Nucleus accumbens (tissue), 56 donors: ENCODE results near the gene ARHGDIA.
"Not testable (repeated sequence)": the region's sequence is repeated elsewhere in the genome, so short reads cannot be mapped to it uniquely, and the experiment has no call there.

Source experiments
- DNase-seq, 56 donors: peaks; one replicate each; lab custom pipeline; 2025; lab: John Stamatoyannopoulos, UW

Gene ARHGDIA

DNA sequence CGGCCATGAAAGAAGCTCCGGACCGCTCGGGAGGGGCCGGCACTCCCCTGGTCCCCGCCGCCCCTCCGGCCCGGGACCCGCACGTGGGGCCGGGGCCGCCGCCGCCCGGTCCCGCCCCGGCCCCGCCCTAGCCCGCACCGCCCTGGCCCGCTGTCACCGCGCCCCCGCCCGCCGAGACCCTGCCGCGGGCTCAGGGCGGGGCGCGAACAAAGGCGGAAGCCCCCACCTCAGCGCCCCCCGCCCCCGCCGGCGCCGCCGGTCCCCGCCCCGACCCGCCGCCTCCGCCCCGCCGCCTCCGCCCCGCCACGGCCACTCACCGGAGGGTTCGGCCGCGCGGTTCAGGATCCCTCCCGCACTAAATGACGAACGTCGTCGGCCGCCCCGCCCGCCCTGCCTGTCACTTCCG lies at the start of gene ARHGDIA:
Gene ARHGDIA, minus strand, starts transcription at position 357 of the 406 bp plus-strand sequence. CDS start 1,407 bp downstream, outside the sequence.
- DNase-seq = peak in 3 of 56 donors; percentile 65 to 85 (median 71)

DNA sequence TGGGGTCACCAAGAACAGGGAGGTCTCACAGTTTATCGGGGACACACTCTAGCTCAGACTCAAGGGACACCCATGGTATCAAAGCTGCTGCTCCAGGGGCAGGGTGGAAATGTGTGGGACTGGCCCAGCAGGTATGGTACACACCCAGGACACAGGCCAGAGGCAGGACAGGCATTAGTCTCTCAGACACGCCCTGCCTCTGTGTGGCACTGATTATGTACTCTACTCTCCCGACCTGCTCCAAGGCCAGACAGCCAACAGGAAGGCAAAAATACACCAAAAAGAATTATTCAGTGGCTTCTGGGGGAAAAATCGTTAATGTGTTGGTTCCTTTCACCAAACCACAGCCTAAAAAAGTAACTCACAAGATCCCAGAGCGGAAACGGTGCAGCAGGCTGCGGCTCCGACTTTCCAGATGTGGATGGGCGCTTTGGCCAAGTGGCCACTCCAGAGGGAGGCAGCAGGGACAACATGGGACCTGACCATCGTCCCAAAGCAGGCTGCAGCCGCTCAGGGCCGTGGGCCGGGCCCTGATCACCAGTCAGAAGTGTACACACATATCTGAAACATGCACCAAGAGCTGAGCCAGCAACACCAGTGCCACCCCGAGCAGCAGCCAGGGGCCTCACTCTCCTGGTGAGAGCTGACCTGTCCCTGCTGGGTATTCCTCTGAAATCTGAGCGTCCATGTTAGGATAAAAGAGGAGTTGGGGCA lies 47.9 kb upstream of the ARHGDIA start:
- DNase-seq = no peak

DNA sequence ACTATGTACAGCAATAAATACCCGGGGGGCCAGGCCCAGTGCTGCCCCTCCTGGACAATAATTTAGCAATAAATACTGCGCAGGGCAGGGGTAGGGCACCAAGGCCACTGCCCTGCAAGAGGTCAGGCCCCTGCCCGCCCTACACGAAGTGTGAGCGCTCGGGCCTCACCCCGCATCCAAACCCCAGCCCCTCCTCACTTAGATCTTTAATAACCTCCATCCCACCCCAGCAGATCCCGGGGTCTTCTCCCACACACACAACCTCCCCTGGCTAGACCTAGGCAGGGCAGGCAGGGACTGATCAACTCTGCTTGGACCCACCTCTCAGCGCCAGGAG lies 47.2 kb upstream of the ARHGDIA start:
- not testable (repeated sequence) for DNase-seq

DNA sequence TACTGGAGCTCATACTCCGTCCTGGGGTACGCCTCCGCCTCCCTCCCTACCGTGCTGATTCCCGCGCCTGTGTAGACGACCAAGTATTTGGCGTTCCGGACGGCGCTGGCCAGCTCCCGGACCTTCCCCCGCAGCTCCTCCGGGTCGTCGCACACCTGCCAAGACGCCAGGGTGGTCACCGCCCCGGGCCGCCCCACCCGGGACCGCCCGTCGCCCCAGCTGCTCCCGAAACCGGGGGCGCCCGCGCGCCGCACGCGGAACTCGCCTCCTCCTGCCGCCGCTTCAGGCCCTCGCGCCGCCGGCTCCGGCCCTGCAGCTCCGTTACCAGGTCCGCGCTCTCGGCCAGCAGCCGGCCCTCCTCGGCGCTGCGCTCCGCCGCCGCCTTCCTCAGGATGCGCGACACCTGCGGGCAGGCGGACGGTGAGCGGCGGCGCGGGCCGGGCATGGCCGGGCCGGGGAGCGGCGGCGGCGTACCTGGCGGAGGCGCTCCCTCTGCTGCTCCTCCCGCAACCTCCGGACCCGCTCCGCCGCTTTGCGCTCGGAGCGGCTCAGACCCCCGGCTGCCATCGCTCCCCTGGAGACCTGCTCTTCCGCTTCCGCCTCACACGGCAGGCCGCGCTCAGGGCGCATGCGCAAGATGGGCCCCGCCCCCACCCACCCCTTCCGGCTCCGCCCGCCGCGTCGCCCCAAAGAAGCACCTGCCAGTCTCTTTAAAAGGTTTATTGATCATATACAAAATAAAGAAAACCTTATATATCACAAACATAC lies 46.6 kb upstream of the ARHGDIA start, which contains the start of gene SIRT7:
Gene SIRT7, minus strand, starts transcription at position 612 of the 768 bp plus-strand sequence. Its CDS starts 45 bp downstream, at position 567.
- DNase-seq = peak in 53 of 56 donors; percentile 22 to 91 (median 76)

DNA sequence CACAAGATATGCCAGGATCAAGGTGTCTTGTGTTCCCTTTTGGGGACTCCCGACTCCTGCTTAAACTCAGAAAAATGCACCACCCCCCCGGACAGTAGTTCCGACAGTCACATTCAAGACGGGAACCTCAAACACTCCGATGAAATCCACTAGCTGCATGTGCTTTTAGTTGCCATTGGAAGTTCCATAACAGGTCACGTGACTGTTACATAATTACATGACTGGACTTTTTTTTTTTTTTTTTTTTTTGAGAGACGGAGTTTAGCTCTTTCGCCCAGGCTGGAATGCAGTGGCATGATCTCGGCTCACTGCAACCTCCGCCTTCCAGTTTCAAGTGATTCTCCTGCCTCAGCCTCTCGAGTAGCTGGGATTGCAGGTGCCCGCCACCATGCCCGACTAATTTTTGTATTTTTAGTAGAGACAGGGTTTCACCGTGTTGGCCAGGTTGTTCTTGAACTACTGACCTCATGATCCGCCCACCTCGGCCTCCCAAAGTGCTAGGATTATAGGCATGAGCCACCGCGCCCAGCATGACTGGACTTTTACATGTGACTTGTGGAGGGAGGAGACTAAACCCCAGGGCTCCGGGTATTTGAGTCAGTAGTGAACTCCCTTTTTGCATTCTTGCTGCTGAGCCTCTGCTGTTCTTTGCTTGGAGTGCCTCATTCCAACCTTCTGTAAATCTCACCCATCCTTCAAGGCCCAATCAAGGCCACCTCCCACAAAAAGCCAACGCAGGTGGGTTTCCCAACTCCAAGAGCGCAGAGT lies 45.3 kb upstream of the ARHGDIA start:
- DNase-seq = no peak

DNA sequence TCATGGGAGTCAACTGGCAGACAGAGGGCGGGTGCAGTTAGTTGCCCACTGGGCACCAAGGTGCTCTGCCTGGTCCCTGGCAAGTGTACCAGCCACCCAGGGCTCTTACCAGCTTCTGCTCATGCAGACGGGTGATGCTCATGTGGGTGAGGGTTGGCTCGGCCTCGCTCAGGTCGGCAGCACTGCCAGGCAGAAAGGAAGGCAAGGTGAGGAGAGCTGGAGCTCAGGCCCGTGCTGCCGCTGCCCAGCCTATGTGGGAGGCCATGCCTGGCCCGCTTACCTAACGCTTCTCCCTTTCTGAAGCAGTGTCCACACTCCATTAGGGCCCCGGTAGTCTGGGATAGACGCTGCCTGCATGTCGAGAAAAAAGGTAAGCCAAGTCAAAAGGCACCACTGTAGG lies 44.2 kb upstream of the ARHGDIA start:
- DNase-seq = no peak

DNA sequence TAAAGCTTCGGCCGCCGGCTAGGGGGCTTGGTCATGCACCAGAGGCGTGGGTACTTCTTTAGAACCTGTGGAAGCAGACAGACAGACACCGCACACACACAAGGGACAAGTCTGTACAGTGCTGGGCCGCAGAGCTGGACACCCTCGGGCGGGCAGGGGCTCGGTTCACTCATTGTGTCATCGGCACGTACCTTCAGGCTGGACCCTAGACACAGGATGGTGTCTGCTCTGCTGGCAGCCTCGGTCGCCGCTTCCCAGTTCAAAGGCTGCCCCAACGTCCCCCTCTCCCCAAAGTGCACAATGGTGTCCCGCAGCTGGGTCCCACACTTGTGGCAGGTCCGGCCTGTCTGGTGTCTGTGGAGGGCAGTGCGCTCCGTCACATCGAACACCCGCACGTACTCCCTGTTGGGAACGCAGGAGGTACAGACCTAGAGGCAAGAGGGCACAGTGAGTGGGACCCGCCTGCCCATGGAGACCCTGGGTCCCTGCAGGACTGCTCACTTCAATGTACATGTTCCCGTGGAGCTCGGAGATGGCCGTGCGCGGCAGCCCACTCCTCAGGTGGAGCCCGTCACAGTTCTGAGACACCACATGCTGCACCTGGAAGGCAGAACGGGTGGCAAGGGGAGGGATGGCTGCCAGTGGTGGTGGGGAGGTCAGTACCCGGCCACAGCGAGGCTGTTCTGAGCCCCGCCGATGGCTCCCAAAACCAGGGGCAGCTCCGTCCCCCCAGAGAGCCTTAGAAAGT lies 43.1 kb upstream of the ARHGDIA start:
- DNase-seq = no peak

DNA sequence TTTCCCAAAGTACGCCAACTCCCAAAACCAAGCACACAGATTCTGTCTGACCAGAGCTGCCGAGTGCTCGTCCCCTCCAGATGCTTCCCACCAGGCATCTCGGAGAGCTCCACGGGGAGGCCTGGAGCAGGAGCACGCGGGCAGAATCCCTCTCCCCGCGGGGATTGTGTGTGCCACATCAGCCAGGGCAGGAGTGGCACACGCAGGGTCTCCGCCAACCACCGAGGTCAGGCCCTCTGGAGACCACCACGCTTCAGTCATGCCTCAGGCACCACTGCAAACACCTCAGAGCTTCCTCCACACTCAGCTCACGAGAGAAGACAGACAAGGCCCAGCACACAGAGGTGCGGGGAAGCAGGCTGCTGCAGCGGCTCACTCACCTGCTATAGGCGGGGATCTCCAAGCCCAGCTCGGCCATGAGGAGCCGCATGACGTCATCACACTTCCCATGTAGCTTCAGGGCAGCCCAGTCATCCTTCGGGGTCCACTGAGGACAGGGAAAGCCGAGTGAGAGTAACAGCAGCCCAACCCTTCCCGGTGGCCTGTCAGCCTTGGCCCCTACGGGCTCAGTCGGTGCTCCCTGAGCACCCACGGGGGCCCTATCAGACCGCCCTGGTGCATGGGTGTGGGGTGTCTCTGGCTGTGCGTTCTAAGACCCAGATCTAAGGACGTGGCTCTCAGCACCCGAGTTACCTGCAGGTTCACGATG lies 42.4 kb upstream of the ARHGDIA start:
- no peak for DNase-seq

DNA sequence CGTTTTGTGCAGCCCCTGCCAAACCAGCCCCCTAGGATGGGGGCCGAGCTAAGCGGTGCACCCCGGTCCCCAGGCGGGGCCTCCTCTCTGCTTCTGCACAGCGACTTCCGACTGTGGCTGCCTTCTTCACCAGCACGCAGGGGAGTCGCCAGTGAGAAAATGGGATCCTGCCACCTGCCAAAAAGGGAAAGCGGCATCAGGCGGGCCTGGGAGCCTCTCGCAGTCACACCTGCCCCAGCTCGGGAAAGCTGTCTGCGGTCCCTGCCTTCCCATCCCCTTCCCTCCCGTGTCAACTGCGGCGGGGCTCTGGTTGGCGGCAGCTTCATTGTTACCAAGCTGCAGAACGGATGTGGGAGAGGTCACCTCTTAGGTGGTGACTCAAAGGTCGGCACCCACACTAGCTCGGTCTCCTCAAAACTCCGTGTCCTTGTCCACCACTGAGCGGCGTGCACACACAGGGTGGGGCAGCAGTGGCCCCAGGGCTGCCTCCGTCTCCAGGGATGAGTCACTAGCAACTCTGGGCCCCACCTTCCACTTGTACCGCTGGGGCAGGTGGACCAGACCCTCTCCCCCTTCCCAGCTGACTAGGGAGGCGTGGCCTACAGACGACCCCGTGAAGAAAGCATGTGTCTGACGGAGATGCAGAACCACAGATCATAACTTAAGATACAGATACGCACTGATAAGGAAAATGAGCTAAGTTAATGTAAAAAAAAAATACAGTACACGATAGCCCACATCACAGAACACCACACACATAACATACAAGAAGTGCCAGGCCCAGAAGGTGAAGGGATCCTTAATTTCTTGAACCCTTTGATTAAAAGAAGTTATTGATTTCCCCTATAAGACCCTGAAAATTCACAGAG lies 41.5 kb upstream of the ARHGDIA start:
- DNase-seq = no peak

DNA sequence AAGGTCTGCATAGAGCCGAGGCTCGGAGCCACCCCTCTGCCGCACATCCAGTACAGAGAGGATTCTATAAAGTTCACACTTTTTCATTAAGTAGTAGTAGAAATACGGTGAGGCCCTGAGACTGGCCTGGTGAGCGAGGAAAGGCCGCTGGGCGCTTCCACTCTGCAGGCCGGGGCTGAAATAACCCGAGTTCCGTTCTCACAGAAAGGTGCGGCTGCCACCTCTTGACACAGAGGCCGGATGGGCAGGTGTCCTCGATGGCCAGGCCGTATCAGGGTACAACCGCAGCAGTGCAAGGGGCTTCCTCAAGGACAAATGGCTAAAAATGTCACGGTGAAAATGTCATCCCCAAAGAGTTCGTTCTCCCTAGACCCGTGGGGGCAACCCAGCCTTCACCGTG lies 40.8 kb upstream of the ARHGDIA start:
- no peak for DNase-seq

DNA sequence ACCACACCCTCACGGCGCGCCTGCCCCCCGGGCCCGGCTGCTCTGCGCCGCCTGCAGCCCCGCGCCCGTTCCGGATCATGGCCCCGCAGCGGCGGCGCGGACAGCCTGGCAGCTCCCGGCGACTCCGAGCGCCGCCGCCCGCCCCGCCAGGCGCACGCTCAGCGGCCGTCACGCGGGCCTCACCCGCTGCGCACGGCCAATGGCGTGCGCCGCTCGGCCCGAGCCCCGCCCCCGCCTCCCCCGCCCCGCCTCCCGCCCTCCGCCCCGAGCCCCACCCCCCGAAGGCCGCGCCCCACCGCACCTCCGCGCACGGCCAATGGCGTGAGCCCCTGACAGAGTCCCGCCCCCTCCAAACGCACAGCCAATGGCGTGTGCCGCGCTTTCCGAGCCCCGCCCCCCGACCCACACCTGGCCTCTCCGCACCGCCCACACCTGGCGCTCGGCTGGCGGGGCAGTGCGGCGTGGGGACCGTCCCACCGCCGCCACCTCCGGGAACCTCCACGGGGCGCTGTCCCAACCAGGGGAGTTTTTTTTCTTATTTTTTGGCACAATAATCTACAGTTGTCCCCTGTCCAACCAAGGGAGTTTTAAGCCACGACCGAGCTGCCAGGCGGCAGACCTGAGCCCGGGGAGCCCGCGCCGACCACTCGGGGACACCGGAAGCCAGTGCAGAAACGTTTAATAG lies 40.3 kb upstream of the ARHGDIA start, which contains the start of gene PCYT2:
Gene PCYT2, minus strand, starts transcription at position 123 of the 685 bp plus-strand sequence. Its CDS starts 44 bp downstream, at position 79.
- DNase-seq = peak in 55 of 56 donors; percentile 40 to 95 (median 85)

DNA sequence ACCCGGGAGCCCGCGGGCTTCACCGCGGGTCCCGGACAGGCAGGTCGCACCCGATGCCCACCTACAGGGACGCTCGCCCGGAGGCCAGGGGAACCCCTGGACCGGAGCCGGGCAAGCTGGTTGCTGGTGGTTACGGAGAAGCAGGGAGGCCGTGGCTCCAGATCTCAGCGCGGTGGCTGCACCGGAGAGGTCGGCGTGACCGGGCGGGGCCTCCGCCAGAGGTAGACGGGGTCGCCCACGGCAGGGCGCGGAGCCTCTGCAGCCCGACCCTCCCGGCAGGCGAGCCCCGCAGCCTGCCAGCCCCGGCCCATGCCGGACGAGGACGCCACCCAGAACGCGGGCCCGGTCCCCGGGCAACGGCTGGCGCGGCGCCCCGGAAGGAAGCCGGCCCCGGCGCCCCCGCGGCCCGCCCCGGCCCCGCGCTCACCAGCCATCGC lies 39.7 kb upstream of the ARHGDIA start:
- peak in 5 of 56 donors; percentile 40 to 54 (median 51) for DNase-seq

DNA sequence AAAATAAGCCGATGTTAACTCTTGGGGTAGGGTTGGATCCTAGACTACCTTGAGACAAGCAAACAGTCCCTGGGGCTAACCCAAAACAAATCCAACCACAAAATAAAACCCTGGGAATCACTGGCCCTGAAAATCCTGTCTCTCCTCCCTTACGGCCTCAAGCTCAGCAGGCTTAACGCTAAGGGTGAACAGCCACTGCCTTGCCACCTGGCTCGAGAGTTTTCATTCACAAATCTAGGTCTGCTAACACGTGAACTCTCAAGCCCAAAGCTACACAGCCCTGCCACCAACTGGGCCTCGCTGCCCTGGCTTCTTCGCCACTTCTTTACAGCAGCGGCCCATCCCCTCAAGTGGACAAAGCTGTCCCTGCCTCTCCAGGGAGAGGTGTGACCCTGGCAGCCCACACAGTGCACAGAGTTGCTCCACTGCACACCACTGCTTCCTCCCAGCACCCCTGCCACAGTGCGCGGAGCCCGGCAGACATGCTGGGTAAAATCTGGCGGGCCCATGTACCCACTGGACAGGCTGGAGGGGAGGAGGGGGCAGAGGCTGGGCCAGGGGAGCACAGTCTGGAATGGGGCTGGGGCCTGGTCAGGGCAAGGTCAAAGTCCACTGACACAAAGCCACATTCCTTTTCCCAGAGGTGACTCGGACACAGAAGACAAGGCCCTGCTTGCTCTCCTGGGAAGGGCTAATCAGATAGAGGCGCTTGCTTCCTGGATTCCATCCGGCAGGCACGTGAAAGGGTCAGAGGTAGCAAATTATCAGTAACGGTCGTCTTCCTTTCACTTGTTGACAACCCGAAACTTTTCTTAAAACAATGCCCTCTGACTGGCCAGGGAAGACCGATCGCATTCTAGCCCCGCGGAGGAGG lies 39.1 kb upstream of the ARHGDIA start:
- DNase-seq = no peak

DNA sequence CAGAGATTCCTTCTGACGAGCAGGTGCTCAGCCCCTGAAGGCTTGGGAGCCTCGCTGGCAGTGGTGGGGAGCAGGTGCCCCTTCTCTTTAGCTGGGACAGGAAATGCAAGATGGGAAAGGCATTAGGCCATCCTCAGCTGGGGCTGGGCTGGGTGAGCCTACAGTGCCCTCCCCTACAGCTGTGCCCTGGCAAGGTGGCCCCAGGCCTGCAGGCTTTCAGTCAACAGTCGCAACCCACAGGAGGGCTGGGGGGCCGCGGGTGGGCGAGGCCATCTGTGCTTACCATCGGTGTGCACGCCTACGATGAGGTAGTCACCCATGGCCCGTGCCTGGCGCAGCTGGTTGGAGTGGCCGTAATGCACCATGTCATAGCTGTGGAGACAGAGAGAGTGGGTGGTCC lies 38.1 kb upstream of the ARHGDIA start:
- no peak for DNase-seq

DNA sequence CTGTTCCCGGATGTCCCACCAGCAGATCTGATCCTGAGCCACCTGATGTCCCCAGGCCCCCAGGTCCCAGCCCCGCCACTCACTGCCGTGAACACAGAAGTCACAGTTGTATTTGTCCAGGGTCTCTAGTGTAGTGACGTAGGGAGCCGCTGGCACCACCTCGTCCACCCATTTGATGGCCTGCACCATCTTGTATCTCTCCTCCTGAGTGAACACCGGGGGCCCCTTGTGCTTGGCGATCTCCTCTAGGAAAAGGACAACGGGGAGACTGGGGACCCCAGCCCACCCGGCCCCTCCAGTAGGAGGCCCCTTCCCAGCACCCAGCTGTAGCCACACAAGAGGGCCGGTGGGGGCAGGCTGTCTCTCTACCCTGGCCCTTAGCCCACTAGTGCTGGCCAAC lies 37.7 kb upstream of the ARHGDIA start:
- no peak for DNase-seq

DNA sequence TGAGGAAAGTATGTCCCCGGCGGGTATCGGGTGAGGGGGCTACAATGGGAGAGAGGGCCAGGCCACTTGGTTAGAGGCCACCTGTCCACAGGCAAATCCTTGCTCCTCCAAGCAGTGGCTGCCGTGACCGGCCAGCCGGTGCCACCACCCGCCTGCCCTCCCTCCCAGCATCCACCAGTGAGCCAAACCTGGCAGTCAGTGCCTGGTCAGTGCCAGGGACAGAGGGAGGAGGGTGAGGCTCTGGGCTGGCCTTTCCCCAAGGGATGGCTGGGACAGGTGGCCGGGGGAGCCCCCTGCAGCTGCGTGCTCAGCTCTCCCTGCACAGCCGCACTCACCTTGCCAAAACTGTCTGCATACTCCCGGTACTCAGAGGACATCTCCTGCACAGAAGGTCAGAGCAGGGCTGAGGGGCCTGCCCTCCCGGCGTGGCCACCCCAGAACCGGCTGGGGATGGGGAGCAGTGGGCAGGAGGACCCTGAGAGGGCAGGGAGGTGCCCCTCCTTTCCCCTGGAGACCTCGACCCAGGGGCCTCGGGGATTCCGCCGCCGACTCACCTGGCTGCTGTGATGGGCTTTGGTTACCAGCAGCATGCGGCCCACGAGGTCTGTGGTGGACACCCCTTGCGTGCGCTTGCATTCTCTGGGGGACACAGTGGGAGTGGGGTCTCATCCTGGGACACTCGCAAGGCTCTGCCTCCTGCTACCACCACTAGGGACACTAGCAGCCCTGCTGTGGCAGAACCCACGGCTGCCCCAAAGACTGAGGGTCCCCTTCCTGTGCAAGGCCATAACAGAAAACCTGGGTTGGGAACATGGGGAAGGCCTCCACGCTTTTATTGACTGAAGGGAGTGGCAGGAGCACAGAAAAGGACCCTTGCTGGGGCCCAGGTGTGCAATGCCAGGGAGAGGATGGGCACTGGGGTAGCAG lies 36.3 kb upstream of the ARHGDIA start:
- no peak for DNase-seq
